ENCODE measurements around the gene SARDH.

- no peak for TF ChIP-seq CTCF (optimal IDR thresholded peaks at IDR 0.05 in 1 of 3, IDR thresholded peaks at IDR 0.05 in 1 of 3, conservative IDR thresholded peaks at IDR 0.05 in 1 of 3; ENCODE audit: extremely low read depth in 1 of 3, insufficient read depth in 2 of 3, low read length in 3 of 3)
- TF ChIP-seq EZH2 (IDR thresholded peaks at IDR 0.05; ENCODE audit: low read length): no peak
Measured at GRCh38 chr9:133779081-133779480, 40.9 kb upstream of the SARDH start.

Data from keratinocyte (primary cell).